Kidney tubule cell (primary cell): ENCODE results near the gene MECR.

Experiments
- DNase-seq: peaks from one replicate; pipeline ENCODE4 v3.0.0-alpha.2; 2018; ENCODE audit warnings: low spot score

The MECR gene

GRCh38 chr1:29202053-29202452 lies 28.7 kb downstream of the MECR start:
- no peak for DNase-seq

- no peak for DNase-seq
Observed at GRCh38 chr1:29201595-29202051, 29.1 kb downstream of the MECR start.

- no peak for DNase-seq
Observed at GRCh38 chr1:29200906-29201594, 29.7 kb downstream of the MECR start.

GRCh38 chr1:29197993-29198392 lies 32.7 kb downstream of the MECR start:
- DNase-seq: no peak

GRCh38 chr1:29197590-29197924 lies 33.2 kb downstream of the MECR start:
- peak; percentile 63 for DNase-seq

- peak; percentile 60 for DNase-seq
Observed at GRCh38 chr1:29196863-29197589, 33.7 kb downstream of the MECR start.

GRCh38 chr1:29195881-29196291 lies 34.8 kb downstream of the MECR start:
- DNase-seq: peak; percentile 77

GRCh38 chr1:29193879-29194455 lies 36.8 kb downstream of the MECR start:
- DNase-seq: no peak

GRCh38 chr1:29190718-29191117 lies 40.0 kb downstream of the MECR start:
- DNase-seq: no peak

GRCh38 chr1:29186707-29187106 lies 44.0 kb downstream of the MECR start:
- DNase-seq: no peak

GRCh38 chr1:29186252-29186651 lies 44.5 kb downstream of the MECR start:
- peak; percentile 37 for DNase-seq

GRCh38 chr1:29183287-29183686 lies 47.4 kb downstream of the MECR start:
- DNase-seq: no peak

GRCh38 chr1:29181413-29182225 lies 49.1 kb downstream of the MECR start, which contains the start of gene SRSF4:
Gene SRSF4 (minus strand): TSS chr1:29181900. CDS start chr1:29181752, 148 bp downstream.
- peak; percentile 99 for DNase-seq

- DNase-seq: no peak
Observed at GRCh38 chr1:29180497-29181412, 50.0 kb downstream of the MECR start.

- DNase-seq: no peak
Observed at GRCh38 chr1:29179641-29180184, 51.0 kb downstream of the MECR start.

GRCh38 chr1:29177022-29177705 lies 53.6 kb downstream of the MECR start:
- DNase-seq: no peak

- DNase-seq: peak; percentile 63
Observed at GRCh38 chr1:29176576-29176975, 54.2 kb downstream of the MECR start.

GRCh38 chr1:29172415-29172939 lies 58.3 kb downstream of the MECR start:
- no peak for DNase-seq

GRCh38 chr1:29171521-29171920 lies 59.2 kb downstream of the MECR start:
- DNase-seq: no peak

- no peak for DNase-seq
Observed at GRCh38 chr1:29171089-29171488, 59.6 kb downstream of the MECR start.
